HepG2 (cell line): ENCODE results near the gene SLC13A3. TPM values are rescaled to one million over a fixed set of nuclear protein-coding genes. Genes with fewer than 3 reads are reported as not detected.
A peak's percentile ranks its signal among the peaks of the same experiment; 100 is the strongest.

Experiments
- BORCS8-MEF2B ChIP-seq: sonication (generic); formaldehyde crosslinking; IDR thresholded peaks from 2 replicates; pipeline ENCODE4 v1.8.0; 2022; ENCODE audit warnings: mild to moderate bottlenecking, missing genetic modification reagents
- EP300 ChIP-seq, 3 experiments: sonication (generic) in 1 of 3; formaldehyde crosslinking in 1 of 3; IDR thresholded peaks; 2 replicates each; pipeline versions ENCODE4 v1.5.1 to v1.6.1; 2011 to 2020; ENCODE audit warnings: low read depth in 2 of 3, low read length in 2 of 3, borderline replicate concordance in 1 of 3, improper control_type of control experiment in 1 of 3, mild to moderate bottlenecking in 1 of 3, missing genetic modification reagents in 1 of 3, moderate library complexity in 1 of 3
- HNRNPL ChIP-seq: fragments of 200-400 bp; formaldehyde crosslinking; IDR thresholded peaks from 2 replicates; pipeline ENCODE4 v1.6.1; 2017; ENCODE audit warnings: mild to moderate bottlenecking, low read depth, low read length
- JUND ChIP-seq: sonication (generic); formaldehyde crosslinking; IDR thresholded peaks from 2 replicates; pipeline ENCODE4 v1.8.0; 2022; ENCODE audit warnings: mild to moderate bottlenecking, missing genetic modification reagents
- KAT2B ChIP-seq: fragments of 150-350 bp; IDR thresholded peaks from 2 replicates; pipeline ENCODE4 v1.6.1; 2014; ENCODE audit warnings: low read depth, low read length, borderline replicate concordance
- NCOA5 ChIP-seq: sonication (generic); formaldehyde crosslinking; IDR thresholded peaks from 2 replicates; pipeline ENCODE4 v1.4.0; 2020; ENCODE audit warnings: missing genetic modification reagents
- SATB2 ChIP-seq: sonication (generic); formaldehyde crosslinking; IDR thresholded peaks from 2 replicates; pipeline ENCODE4 v1.5.0; 2020; ENCODE audit warnings: missing genetic modification reagents
- SP2 ChIP-seq: sonication (generic); formaldehyde crosslinking; IDR thresholded peaks from 2 replicates; pipeline ENCODE4 v1.5.1; 2020; ENCODE audit warnings: mild to moderate bottlenecking, missing genetic modification reagents
- SP4 ChIP-seq: sonication (generic); formaldehyde crosslinking; IDR thresholded peaks from 2 replicates; pipeline ENCODE4 v1.8.1; 2023; ENCODE audit warnings: mild to moderate bottlenecking, missing genetic modification reagents
- SRSF9 ChIP-seq: fragments of 200-400 bp; formaldehyde crosslinking; IDR thresholded peaks from 2 replicates; pipeline ENCODE4 v1.6.1; 2018; ENCODE audit warnings: borderline replicate concordance, mild to moderate bottlenecking, low read depth, low read length; ENCODE audit not compliant: insufficient read depth, poor library complexity, severe bottlenecking
- ZFYVE20 ChIP-seq: sonication (generic); formaldehyde crosslinking; IDR thresholded peaks from 2 replicates; pipeline ENCODE4 v1.8.0; 2023; ENCODE audit warnings: low read depth, mild to moderate bottlenecking, moderate library complexity, missing genetic modification reagents, borderline replicate concordance
- ZMYM2 ChIP-seq: sonication (generic); formaldehyde crosslinking; IDR thresholded peaks from 2 replicates; pipeline ENCODE4 v1.8.0; 2022; ENCODE audit warnings: mild to moderate bottlenecking, missing genetic modification reagents
- ZNF382 ChIP-seq: sonication (generic); formaldehyde crosslinking; IDR thresholded peaks from 2 replicates; pipeline ENCODE4 v1.5.0; 2020; ENCODE audit warnings: missing genetic modification reagents, mild to moderate bottlenecking, borderline replicate concordance
- polyA plus RNA-seq, 8 experiments: library from polyadenylated mRNA; depleted of rRNA in 3 of 8; stranded (reverse) in 7 of 8; unstranded in 1 of 8; fragments of >200 nt; fragmentation: Illumina TruSeq in 4 of 8; extraction: Trizol in 4 of 8; gene quantifications; 2 replicates each; pipeline versions ENCODE4 v1.2.1 to v1.2.3, GENCODE V29; 2011 to 2016; ENCODE audit warnings: low read depth in 4 of 8, missing spikeins in 1 of 8, mixed read lengths in 1 of 8; ENCODE audit not compliant: insufficient read depth in 1 of 8
- total RNA-seq, 5 experiments: library from RNA; depleted of rRNA; stranded (reverse); fragments of >200 nt; fragmentation: Illumina TruSeq; extraction: Trizol; gene quantifications; 2 replicates each; pipeline ENCODE4 v1.2.3, GENCODE V29; 2016; ENCODE audit warnings: low read depth in 1 of 5
- TF ChIP-seq, protein P1 (sequence below): sonication (generic); formaldehyde crosslinking; IDR thresholded peaks from 2 replicates; pipeline ENCODE4 v1.5.0; 2020; ENCODE audit warnings: mild to moderate bottlenecking, missing genetic modification reagents, borderline replicate concordance
- TF ChIP-seq, protein P2 (sequence below): sonication (generic); formaldehyde crosslinking; IDR thresholded peaks from 2 replicates; pipeline ENCODE4 v1.4.0; 2020; ENCODE audit warnings: missing genetic modification reagents, mild to moderate bottlenecking, borderline replicate concordance
- TF ChIP-seq, protein P3 (sequence below): sonication (generic); formaldehyde crosslinking; IDR thresholded peaks from 2 replicates; pipeline ENCODE4 v1.4.0; 2020; ENCODE audit warnings: missing genetic modification reagents

The SLC13A3 gene
- total and polyA plus RNA-seq, 2 of the 13 experiments (the other 11 are each of a cell fraction or from before 2014, with no cell fraction given): 66.5 to 76.0 TPM

DNA sequence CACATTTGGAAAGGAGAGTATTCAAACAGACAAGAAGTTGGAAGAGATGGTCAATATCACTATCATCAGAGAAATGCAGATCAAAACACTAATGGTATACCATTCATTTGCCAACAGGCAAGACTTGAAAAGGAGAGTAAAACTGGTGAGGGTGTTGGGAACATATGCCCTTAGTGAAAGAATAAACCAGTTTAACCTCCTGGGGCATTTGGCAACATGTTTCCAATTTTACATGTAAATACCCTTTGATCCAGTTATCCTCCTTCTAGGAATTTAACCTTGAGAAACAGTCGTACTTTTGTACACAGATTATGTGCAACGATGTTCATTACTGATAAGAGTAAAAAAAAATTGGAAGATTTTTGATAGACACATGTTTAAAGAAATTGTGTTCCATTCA is 66.8 kb downstream of the SLC13A3 start (continued):
- TF ChIP-seq, protein P1, sequence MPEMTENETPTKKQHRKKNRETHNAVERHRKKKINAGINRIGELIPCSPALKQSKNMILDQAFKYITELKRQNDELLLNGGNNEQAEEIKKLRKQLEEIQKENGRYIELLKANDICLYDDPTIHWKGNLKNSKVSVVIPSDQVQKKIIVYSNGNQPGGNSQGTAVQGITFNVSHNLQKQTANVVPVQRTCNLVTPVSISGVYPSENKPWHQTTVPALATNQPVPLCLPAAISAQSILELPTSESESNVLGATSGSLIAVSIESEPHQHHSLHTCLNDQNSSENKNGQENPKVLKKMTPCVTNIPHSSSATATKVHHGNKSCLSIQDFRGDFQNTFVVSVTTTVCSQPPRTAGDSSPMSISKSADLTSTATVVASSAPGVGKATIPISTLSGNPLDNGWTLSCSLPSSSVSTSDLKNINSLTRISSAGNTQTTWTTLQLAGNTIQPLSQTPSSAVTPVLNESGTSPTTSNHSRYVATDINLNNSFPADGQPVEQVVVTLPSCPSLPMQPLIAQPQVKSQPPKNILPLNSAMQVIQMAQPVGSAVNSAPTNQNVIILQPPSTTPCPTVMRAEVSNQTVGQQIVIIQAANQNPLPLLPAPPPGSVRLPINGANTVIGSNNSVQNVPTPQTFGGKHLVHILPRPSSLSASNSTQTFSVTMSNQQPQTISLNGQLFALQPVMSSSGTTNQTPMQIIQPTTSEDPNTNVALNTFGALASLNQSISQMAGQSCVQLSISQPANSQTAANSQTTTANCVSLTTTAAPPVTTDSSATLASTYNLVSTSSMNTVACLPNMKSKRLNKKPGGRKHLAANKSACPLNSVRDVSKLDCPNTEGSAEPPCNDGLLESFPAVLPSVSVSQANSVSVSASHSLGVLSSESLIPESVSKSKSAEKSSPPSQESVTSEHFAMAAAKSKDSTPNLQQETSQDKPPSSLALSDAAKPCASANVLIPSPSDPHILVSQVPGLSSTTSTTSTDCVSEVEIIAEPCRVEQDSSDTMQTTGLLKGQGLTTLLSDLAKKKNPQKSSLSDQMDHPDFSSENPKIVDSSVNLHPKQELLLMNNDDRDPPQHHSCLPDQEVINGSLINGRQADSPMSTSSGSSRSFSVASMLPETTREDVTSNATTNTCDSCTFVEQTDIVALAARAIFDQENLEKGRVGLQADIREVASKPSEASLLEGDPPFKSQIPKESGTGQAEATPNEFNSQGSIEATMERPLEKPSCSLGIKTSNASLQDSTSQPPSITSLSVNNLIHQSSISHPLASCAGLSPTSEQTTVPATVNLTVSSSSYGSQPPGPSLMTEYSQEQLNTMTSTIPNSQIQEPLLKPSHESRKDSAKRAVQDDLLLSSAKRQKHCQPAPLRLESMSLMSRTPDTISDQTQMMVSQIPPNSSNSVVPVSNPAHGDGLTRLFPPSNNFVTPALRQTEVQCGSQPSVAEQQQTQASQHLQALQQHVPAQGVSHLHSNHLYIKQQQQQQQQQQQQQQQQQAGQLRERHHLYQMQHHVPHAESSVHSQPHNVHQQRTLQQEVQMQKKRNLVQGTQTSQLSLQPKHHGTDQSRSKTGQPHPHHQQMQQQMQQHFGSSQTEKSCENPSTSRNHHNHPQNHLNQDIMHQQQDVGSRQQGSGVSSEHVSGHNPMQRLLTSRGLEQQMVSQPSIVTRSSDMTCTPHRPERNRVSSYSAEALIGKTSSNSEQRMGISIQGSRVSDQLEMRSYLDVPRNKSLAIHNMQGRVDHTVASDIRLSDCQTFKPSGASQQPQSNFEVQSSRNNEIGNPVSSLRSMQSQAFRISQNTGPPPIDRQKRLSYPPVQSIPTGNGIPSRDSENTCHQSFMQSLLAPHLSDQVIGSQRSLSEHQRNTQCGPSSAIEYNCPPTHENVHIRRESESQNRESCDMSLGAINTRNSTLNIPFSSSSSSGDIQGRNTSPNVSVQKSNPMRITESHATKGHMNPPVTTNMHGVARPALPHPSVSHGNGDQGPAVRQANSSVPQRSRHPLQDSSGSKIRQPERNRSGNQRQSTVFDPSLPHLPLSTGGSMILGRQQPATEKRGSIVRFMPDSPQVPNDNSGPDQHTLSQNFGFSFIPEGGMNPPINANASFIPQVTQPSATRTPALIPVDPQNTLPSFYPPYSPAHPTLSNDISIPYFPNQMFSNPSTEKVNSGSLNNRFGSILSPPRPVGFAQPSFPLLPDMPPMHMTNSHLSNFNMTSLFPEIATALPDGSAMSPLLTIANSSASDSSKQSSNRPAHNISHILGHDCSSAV (CRISPR knock-in tag): no peak
- TF ChIP-seq HNRNPL: no peak
- TF ChIP-seq SATB2 (CRISPR knock-in tag): no peak
- TF ChIP-seq SRSF9: no peak
- no peak for TF ChIP-seq ZMYM2 (CRISPR knock-in tag)
- TF ChIP-seq, protein P2, sequence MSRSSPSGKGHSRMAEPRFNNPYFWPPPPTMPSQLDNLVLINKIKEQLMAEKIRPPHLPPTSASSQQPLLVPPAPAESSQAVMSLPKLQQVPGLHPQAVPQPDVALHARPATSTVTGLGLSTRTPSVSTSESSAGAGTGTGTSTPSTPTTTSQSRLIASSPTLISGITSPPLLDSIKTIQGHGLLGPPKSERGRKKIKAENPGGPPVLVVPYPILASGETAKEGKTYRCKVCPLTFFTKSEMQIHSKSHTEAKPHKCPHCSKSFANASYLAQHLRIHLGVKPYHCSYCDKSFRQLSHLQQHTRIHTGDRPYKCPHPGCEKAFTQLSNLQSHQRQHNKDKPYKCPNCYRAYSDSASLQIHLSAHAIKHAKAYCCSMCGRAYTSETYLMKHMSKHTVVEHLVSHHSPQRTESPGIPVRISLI (CRISPR knock-in tag): peak; percentile 84; the same call in 1 of the 2 replicates
- no peak for TF ChIP-seq ZFYVE20 (CRISPR knock-in tag)
- no peak for TF ChIP-seq NCOA5 (CRISPR knock-in tag)
- peak; percentile 32; the same call in 1 of the 2 replicates for TF ChIP-seq SP4 (CRISPR knock-in tag)
- TF ChIP-seq SP2 (CRISPR knock-in tag): no peak
- no peak for TF ChIP-seq BORCS8-MEF2B (CRISPR knock-in tag)
- TF ChIP-seq JUND (CRISPR knock-in tag): no peak
- peak in 1 of 2 experiments; percentile 72; a peak in 1 of 4 replicates for TF ChIP-seq EP300 (IDR thresholded peaks at IDR 0.05; ENCODE audit: low read depth in 2 of 2, low read length in 2 of 2)
- TF ChIP-seq EP300 (CRISPR knock-in tag; IDR thresholded peaks at IDR 0.05; ENCODE audit: borderline replicate concordance): peak; percentile 41; the same call in 1 of the 2 replicates
- TF ChIP-seq KAT2B: no peak
- TF ChIP-seq, protein P3, sequence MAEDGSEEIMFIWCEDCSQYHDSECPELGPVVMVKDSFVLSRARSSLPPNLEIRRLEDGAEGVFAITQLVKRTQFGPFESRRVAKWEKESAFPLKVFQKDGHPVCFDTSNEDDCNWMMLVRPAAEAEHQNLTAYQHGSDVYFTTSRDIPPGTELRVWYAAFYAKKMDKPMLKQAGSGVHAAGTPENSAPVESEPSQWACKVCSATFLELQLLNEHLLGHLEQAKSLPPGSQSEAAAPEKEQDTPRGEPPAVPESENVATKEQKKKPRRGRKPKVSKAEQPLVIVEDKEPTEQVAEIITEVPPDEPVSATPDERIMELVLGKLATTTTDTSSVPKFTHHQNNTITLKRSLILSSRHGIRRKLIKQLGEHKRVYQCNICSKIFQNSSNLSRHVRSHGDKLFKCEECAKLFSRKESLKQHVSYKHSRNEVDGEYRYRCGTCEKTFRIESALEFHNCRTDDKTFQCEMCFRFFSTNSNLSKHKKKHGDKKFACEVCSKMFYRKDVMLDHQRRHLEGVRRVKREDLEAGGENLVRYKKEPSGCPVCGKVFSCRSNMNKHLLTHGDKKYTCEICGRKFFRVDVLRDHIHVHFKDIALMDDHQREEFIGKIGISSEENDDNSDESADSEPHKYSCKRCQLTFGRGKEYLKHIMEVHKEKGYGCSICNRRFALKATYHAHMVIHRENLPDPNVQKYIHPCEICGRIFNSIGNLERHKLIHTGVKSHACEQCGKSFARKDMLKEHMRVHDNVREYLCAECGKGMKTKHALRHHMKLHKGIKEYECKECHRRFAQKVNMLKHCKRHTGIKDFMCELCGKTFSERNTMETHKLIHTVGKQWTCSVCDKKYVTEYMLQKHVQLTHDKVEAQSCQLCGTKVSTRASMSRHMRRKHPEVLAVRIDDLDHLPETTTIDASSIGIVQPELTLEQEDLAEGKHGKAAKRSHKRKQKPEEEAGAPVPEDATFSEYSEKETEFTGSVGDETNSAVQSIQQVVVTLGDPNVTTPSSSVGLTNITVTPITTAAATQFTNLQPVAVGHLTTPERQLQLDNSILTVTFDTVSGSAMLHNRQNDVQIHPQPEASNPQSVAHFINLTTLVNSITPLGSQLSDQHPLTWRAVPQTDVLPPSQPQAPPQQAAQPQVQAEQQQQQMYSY (CRISPR knock-in tag): no peak
- TF ChIP-seq ZNF382 (CRISPR knock-in tag): no peak
